Measurements from ENCODE around the gene CXorf65.
A peak's percentile ranks its signal among the peaks of the same experiment; 100 is the strongest.

Gene CXorf65

GRCh38 chrX:71118032-71118984 lies 11.8 kb upstream of the CXorf65 start, which contains the start of gene MED12:
TSS of gene MED12 (plus strand) at chrX:71118596. CDS start at chrX:71118755, 159 bp downstream.
- FAIRE-seq (no peak), DNase-seq (ENCODE audit: insufficient read length, low spot score) (peak; percentile 58)
- TF ChIP-seq CTCF (IDR thresholded peaks at IDR 0.05; ENCODE audit: insufficient read depth, missing control alignments), result no peak

- TF ChIP-seq CTCF (IDR thresholded peaks at IDR 0.05; ENCODE audit: insufficient read depth, missing control alignments), result no peak
- FAIRE-seq (no peak), DNase-seq (ENCODE audit: insufficient read length, low spot score) (no peak)
Observed at GRCh38 chrX:71117358-71117757, 10.8 kb upstream of the CXorf65 start.

- DNase-seq (ENCODE audit: insufficient read length, low spot score) (no peak), FAIRE-seq (no peak)
- no peak for TF ChIP-seq CTCF (IDR thresholded peaks at IDR 0.05; ENCODE audit: insufficient read depth, missing control alignments)
Observed at GRCh38 chrX:71111921-71112431, 5.4 kb upstream of the CXorf65 start.

- DNase-seq (ENCODE audit: insufficient read length, low spot score) (no peak), FAIRE-seq (no peak)
- no peak for TF ChIP-seq CTCF (IDR thresholded peaks at IDR 0.05; ENCODE audit: insufficient read depth, missing control alignments)
Observed at GRCh38 chrX:71111141-71111843, 4.8 kb upstream of the CXorf65 start, which contains the start of gene IL2RG. TSS of gene IL2RG (minus strand) at chrX:71111577. CDS start at chrX:71111539, 38 bp downstream.

- FAIRE-seq (no peak), DNase-seq (ENCODE audit: insufficient read length, low spot score) (no peak)
- TF ChIP-seq CTCF (IDR thresholded peaks at IDR 0.05; ENCODE audit: insufficient read depth, missing control alignments), result no peak
Observed at GRCh38 chrX:71109051-71109450, 2.5 kb upstream of the CXorf65 start.

- FAIRE-seq (no peak), DNase-seq (ENCODE audit: insufficient read length, low spot score) (no peak)
- TF ChIP-seq CTCF (IDR thresholded peaks at IDR 0.05; ENCODE audit: insufficient read depth, missing control alignments), result no peak
Observed at GRCh38 chrX:71107762-71108360, 1.3 kb upstream of the CXorf65 start.
